Measurements from ENCODE around the gene UBA6. TPM values are rescaled to one million over a fixed set of nuclear protein-coding genes. Genes with fewer than 3 reads are reported as not detected.

UBA6 gene
- total and polyA plus RNA-seq, 2 donors (not counting 1 experiment from before 2014, with no cell fraction given): 22.8 to 64.0 TPM

DNA sequence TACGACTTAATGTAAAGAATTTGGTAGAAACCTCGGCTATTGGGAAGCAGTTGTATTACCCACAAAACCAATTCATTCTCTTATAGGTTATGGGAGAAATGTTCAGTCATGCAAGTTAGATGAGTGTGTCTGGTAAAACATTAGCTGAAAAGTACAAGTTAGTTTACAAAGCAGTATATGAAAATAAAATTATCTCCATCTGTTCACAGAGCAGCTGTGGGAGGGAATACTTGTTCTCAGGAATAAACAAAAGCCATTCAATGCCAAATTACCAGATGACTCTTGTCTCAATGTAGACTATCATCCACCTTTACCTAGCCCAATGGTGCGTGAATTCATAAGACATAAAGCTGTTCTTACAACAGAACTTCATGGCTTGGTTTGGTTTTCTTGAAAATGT is 113.8 kb downstream of the UBA6 start:
- peaks cover 13 to 51% of the 10 kb centered on the region in 2 experiments for H3K36me3 ChIP-seq (replicated peaks in 1 of 2; ENCODE audit: control extremely low read depth in 1 of 2, control insufficient read depth in 1 of 2, extremely low read depth in 1 of 2, insufficient read depth in 2 of 2, low read length in 1 of 2)
- DNase-seq (no peak), ATAC-seq (ENCODE audit: low read depth) (no peak)
- H3K9me3 ChIP-seq (ENCODE audit: control extremely low read depth in 1 of 3, control insufficient read depth in 2 of 3, insufficient read depth in 1 of 3, low read length in 2 of 3): peaks cover 0 to 2% (median 0%) of the 10 kb centered on the region in 3 donors
- ChIA-PET CTCF (interaction anchor here (0.6 to 2.0 kb wide), 4 partner anchors 14 to 45 kb away, joined by 3 to 6 read pairs (median 3); no protein-coding TSS in a partner anchor), POLR2A (no interaction called here)
- Mint-ChIP-seq H3K4me3 (no peak overlapping the region), H3K4me1 (peaks cover 20% of the 10 kb centered on the region), H3K27me3 (no peaks in the 10 kb centered on the region), H3K27ac (no peak overlapping the region), H3K9me3 (ENCODE audit: insufficient read depth) (no peaks in the 10 kb centered on the region)
- TF ChIP-seq, protein P1, sequence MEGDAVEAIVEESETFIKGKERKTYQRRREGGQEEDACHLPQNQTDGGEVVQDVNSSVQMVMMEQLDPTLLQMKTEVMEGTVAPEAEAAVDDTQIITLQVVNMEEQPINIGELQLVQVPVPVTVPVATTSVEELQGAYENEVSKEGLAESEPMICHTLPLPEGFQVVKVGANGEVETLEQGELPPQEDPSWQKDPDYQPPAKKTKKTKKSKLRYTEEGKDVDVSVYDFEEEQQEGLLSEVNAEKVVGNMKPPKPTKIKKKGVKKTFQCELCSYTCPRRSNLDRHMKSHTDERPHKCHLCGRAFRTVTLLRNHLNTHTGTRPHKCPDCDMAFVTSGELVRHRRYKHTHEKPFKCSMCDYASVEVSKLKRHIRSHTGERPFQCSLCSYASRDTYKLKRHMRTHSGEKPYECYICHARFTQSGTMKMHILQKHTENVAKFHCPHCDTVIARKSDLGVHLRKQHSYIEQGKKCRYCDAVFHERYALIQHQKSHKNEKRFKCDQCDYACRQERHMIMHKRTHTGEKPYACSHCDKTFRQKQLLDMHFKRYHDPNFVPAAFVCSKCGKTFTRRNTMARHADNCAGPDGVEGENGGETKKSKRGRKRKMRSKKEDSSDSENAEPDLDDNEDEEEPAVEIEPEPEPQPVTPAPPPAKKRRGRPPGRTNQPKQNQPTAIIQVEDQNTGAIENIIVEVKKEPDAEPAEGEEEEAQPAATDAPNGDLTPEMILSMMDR (IDR thresholded peaks at IDR 0.05): no peak
- TF ChIP-seq EZH2 (IDR thresholded peaks at IDR 0.05; ENCODE audit: borderline replicate concordance, insufficient read depth, low read depth, low read length, poor library complexity, severe bottlenecking): no peak
- H3K27me3 ChIP-seq (replicated peaks in 1 of 4; ENCODE audit: control extremely low read depth in 1 of 4, control insufficient read depth in 3 of 4, insufficient read depth in 4 of 4, low read length in 3 of 4): no peaks in the 10 kb centered on the region
- H4K20me1 ChIP-seq (ENCODE audit: control insufficient read depth, insufficient read depth, low read length, poor library complexity, severe bottlenecking): no peaks in the 10 kb centered on the region
- no peak overlapping the region for H3K27ac ChIP-seq (ENCODE audit: low read length in 2 of 2)
- H3K4me3 ChIP-seq (ENCODE audit: control extremely low read depth in 1 of 5, extremely low read depth in 1 of 5, insufficient read depth in 1 of 5, low read depth in 2 of 5, low read length in 4 of 5): no peak overlapping the region
- no peak overlapping the region for H3K9ac ChIP-seq (ENCODE audit: low read length)
- no peak overlapping the region for H3K4me2 ChIP-seq (replicated peaks; ENCODE audit: low read depth, low read length, poor library complexity, severe bottlenecking)
- intact Hi-C loops (cut with micrococcal nuclease): no loop called here
- H3K4me1 ChIP-seq (ENCODE audit: control insufficient read depth in 2 of 2, insufficient read depth in 2 of 2, low read length in 2 of 2): peaks cover 3 to 6% of the 10 kb centered on the region in 2 donors
- no peak overlapping the region for H2AFZ ChIP-seq (ENCODE audit: insufficient read depth, low read depth, low read length, poor library complexity, severe bottlenecking)
- no CpG with 5 or more reads among the region's 3 CpGs for WGBS (ENCODE audit: insufficient coverage)
- H3K79me2 ChIP-seq (ENCODE audit: control insufficient read depth, insufficient read depth, low read length): peaks cover 64% of the 10 kb centered on the region

DNA sequence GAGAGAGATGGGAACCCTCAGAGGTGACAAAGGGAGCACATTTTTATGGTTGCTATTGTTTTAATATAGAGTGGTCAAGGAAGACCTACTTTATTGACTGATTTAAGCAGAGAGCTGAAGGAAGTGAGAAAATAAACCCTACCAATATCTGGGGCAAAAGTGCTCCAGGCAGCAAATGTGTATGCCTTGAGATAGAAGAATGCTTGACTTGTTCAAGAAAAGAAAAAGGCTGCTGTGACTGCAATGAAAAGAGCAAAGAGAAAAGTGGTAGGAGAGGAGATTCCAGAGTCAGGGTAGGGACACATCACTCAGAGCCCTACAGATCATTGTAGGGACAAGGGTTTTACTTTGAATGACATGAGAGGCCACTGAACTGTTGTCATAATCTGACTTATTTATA is 116.5 kb downstream of the UBA6 start:
- TF ChIP-seq, protein P1 (IDR thresholded peaks at IDR 0.05): no peak
- no peak for TF ChIP-seq EZH2 (IDR thresholded peaks at IDR 0.05; ENCODE audit: borderline replicate concordance, insufficient read depth, low read depth, low read length, poor library complexity, severe bottlenecking)
- CTCF ChIA-PET: no interaction called here
- H3K36me3 ChIP-seq (replicated peaks in 1 of 2; ENCODE audit: control extremely low read depth in 1 of 2, control insufficient read depth in 1 of 2, extremely low read depth in 1 of 2, insufficient read depth in 2 of 2, low read length in 1 of 2): peaks cover 10 to 44% of the 10 kb centered on the region in 2 experiments
- H4K20me1 ChIP-seq (ENCODE audit: control insufficient read depth, insufficient read depth, low read length, poor library complexity, severe bottlenecking): no peaks in the 10 kb centered on the region
- Mint-ChIP-seq H3K27me3 (no peaks in the 10 kb centered on the region), H3K4me1 (peaks cover 37% of the 10 kb centered on the region), H3K4me3 (no peak overlapping the region), H3K9me3 (ENCODE audit: insufficient read depth) (no peaks in the 10 kb centered on the region), H3K27ac (peak overlapping the region; percentile 11)
- no peak overlapping the region for H3K4me2 ChIP-seq (replicated peaks; ENCODE audit: low read depth, low read length, poor library complexity, severe bottlenecking)
- no peak for ATAC-seq (ENCODE audit: low read depth)
- no peaks in the 10 kb centered on the region for H3K27me3 ChIP-seq (replicated peaks in 1 of 4; ENCODE audit: control extremely low read depth in 1 of 4, control insufficient read depth in 3 of 4, insufficient read depth in 4 of 4, low read length in 3 of 4)
- POLR2A ChIA-PET: no interaction called here
- no peak for DNase-seq
- H3K9ac ChIP-seq (ENCODE audit: low read length): no peak overlapping the region
- no peak overlapping the region for H2AFZ ChIP-seq (ENCODE audit: insufficient read depth, low read depth, low read length, poor library complexity, severe bottlenecking)
- H3K9me3 ChIP-seq (ENCODE audit: control extremely low read depth in 1 of 3, control insufficient read depth in 2 of 3, insufficient read depth in 1 of 3, low read length in 2 of 3): no peaks in the 10 kb centered on the region
- H3K79me2 ChIP-seq (ENCODE audit: control insufficient read depth, insufficient read depth, low read length): peaks cover 69% of the 10 kb centered on the region
- peak overlapping the region in 1 of 2 donors; percentile 55 for H3K27ac ChIP-seq (ENCODE audit: low read length in 2 of 2)
- peaks cover 20 to 27% of the 10 kb centered on the region in 2 donors for H3K4me1 ChIP-seq (ENCODE audit: control insufficient read depth in 2 of 2, insufficient read depth in 2 of 2, low read length in 2 of 2)
- intact Hi-C loops (cut with micrococcal nuclease): no loop called here
- no peak overlapping the region for H3K4me3 ChIP-seq (ENCODE audit: control extremely low read depth in 1 of 5, extremely low read depth in 1 of 5, insufficient read depth in 1 of 5, low read depth in 2 of 5, low read length in 4 of 5)
